GM18951 (cell line): ENCODE results near the gene PSAT1.

Experiments used
- POLR2A ChIP-seq: IDR thresholded peaks from 4 replicates; pipeline ENCODE4 v1.6.1; 2011; ENCODE audit warnings: mild to moderate bottlenecking; ENCODE audit not compliant: insufficient read length, insufficient read depth; ENCODE audit errors: extremely low read depth
- in situ Hi-C: fragments of 300-500 bp; cut with MboI; formaldehyde crosslinking; loops from one replicate; pipeline ENCODE4 v1.12.0; 2022; ENCODE audit warnings: low sequenced_read_pairs, mixed read lengths, inconsistent platforms; ENCODE audit not compliant: unreplicated experiment

Gene PSAT1

GRCh38 chr9:78314953-78315870, 18.3 kb downstream of the PSAT1 start:
- in situ Hi-C loops, result no loop called here
- TF ChIP-seq POLR2A, result no peak

DNA sequence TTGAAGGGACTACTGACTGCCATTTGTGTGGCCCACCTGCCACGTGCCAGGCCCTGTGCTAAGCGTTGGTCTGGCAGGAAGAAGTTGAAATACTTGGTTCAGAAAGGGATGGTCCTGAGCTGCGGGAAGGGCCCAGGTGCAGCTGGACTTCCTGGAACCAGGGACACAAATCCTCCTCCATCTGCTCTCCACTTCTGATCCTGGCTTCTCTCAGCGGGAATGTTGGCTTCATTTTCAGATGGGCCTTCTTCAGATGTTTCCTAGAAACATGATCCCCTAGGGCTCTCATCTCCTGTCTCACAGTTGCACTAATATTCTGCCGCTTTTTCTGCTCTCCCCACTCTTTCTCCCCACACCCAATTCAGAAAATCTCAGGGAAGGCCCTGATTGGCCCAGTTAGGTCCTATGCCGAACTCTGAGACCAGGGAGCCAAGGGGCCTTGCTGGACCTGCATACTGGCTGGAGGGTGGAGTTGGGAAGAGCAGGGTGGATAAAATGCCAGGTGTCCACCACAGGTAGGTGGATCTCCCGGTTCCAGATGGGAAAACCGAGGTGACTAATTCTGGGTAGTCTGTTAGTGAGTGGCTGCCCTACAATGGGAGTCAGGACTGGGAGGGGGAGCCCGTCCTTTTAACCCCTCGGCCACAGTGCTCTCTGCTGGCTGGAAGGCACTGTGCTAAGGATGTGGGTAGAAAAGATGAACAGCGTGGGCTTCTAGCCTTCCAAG, 19.4 kb downstream of the PSAT1 start:
- in situ Hi-C loops, result no loop called here
- TF ChIP-seq POLR2A, result no peak

DNA sequence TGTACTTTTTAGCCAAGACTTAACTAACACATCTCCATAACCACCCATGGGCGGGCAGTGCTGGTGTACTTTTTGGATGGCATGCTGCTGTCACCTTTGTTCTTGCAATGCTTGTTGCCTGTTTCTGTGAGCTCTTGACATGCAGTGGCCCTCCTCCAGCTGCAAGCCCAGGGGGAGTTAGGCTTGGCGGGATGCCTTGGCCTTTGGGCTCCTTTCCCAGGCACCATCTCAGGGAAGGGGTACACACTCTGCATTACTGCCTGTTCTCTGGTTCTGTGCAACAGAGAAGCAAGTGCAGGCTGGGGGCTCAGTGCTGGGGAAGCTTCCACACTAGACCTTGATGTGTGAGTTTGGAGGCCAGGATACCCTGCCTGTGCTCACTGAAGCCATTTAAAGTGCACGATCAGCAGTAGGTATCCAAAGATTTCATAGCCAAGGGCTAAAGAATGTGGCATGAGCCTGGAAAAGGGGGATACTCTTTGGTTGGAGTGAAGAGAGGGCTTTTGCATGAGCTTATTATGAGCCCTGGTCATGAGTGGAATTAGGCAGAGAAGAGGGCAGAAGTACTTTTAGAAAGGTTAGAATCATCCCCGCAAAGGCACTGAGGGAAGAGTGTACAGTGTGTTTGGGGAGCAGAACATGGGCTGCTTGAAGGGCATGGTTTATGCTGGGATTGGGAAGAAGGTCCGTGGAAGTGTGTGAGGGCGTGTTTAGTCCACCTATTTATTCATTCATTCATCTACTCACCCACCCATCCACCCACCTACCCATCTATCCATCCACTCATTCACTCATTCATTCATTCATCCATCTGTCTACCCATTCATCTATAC, 22.5 kb downstream of the PSAT1 start:
- in situ Hi-C loops, result no loop called here
- no peak for TF ChIP-seq POLR2A

DNA sequence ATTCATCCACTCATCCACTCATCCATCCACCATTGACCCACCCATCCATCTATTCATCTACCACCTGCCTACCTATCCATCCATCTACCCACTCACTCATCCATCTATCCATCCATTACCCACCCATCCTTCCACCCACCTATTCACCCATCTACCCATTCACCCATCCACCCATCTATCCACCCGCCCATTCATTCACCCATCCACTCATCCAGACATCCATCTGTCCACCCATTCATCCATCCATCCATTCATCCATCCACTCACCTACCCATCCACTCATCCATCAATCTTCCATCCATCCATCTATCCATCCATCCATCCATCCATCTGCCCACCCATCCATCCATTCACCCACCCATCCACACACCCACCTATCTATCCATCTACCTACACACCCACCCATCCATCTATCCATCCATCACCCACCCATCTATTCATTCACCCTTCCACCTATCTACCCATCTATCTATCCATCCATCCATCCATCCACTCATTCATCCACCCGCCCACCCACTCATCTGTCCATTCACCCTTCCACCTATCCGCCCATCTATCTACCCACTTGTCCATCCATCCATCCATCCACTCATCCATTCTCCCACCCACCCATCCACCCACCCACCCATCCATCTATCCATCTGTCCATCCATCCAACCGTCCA, 23.2 kb downstream of the PSAT1 start:
- in situ Hi-C loops, result no loop called here
- TF ChIP-seq POLR2A, result no peak

DNA sequence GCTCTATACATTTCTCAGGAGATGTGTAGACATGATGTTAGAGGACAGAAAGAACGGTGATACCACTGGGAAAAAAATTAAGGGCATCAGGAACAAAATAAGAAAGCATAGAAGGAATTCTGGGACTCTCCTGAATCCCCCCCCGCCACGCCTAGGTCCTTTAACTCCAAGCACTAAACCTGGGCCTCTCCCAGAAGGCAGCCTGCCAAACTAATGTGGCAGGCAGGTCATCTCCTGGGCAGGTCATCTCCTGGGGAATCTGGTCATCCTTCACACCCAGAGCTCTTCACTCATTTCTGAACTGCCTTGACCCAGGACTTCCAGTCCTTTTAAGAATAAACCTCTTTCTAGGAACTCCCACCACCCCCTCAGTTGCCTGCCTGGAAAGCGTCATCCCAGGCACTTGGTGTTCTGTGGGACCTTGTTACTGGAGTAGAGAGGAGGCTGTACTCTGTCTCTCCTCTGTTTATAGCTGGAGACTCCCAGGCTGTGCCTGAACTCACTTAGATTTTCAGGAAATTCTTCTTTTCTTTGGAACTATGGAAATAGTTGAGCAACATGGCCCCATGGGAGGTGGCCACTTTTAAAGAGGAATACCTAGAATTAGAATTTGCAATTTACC, 24.1 kb downstream of the PSAT1 start:
- no peak for TF ChIP-seq POLR2A
- in situ Hi-C loops, result no loop called here

GRCh38 chr9:78321505-78321904, 24.6 kb downstream of the PSAT1 start:
- in situ Hi-C loops, result no loop called here
- TF ChIP-seq POLR2A, result no peak

DNA sequence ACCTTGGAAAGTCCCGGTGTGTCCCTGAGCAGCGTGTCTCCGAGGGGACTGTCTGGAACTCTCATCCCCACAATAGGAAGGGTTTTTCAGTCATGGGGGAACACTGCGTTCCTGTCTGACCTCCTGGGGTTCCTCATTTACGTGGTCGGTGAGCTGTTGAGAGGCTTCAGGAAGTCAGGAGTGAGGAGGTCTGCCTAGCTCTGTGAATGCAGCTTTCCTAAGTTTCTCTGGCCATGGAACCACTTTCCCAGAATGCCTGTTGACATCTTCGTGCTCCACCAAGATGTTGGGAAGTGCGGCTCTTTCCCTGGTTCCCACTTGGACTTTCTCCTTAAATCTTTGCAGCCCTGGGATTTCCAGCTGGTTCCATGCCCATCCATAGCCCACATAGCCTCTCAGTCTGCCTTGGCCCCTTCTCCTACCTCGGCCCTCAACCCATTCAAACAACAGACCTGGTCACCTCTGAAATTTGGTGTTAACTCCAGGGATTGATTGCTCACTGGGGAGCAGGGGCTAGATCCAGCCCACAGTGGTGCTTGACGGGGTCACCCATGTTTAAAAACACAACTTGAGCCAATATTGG, 27.2 kb downstream of the PSAT1 start:
- in situ Hi-C loops, result no loop called here
- no peak for TF ChIP-seq POLR2A

DNA sequence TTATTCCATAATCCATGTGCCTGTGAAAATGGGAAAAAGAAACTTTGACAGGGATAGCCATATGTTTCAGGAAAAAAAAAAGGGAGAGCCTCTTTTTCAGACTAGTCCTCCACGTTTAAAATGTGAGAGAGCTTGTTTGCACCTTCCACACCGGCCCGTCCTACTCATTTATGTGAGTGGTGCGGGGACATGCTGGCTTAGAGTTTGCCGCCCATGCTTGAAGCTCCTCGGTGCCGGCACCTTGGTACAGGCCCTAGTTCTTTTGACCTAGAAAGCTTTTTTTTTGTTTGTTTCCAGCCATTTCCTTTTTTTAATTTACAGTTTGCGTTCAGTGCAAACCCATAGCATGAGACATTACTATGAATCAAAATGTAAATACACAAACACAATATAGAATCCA, 27.8 kb downstream of the PSAT1 start:
- in situ Hi-C loops, result no loop called here
- no peak for TF ChIP-seq POLR2A

DNA sequence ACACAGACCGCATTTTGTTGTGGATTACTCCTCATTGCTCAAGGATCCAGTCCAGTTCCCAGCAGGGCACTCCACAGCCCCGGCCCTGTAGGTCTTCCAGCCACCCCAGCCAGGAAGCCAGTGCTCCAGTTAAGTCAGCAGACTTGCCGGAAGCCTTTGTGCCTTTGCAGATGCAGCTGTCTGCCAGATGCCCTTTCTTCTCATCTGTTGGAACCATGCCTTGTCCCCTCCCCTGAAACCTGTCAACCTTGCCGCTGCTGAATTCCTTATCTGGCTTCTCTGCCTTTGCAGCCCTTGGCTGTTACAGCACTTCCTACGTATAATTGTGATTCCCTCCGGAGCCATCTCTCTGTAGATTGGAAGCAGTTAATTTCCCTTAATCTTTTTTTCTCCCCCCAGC, 28.4 kb downstream of the PSAT1 start:
- TF ChIP-seq POLR2A, result no peak
- in situ Hi-C loops, result no loop called here

DNA sequence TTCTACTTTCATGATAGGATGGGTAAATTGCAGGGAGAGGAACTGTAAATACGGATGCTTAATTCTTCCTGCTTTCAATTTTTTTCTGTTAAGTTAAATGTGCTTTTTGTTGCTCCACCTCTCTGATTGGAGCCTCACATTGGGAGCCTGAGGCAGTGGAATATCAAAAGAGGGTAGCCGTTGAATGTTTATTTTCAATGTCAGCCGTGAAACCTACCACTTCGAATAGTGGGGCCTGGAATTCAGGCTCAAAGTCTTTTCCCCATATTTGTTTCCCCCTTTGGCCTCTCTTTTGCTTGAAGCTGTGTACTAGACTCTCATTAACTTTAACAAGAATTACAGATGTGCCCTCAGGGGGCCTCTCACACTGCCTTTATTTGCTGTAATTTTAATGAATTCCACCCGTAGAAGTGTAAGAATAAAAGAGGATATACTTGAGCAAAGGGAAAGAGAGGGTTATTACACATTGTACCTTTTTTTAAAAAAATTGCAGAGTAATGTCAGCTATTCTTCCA, 29.0 kb downstream of the PSAT1 start:
- no peak for TF ChIP-seq POLR2A
- in situ Hi-C loops, result no loop called here

DNA sequence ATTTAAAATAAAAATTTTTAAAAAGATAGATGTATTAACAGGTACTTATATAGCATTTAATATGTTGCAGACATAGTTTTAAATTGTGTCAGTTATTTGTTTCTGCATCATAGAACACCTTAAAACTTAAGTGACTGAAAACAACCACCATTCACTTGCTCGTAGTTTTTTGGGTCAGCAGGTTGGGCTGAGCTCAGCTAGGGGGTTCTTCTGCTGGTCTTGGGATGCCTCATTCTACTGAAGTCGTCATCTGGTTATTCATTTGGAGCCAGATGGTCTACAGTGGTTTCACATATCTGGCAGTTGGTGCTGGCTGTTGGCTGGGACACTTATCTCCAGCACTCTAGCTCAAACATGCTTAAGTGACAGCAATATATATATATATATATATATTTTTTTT, 29.6 kb downstream of the PSAT1 start:
- in situ Hi-C loops, result no loop called here
- no peak for TF ChIP-seq POLR2A

DNA sequence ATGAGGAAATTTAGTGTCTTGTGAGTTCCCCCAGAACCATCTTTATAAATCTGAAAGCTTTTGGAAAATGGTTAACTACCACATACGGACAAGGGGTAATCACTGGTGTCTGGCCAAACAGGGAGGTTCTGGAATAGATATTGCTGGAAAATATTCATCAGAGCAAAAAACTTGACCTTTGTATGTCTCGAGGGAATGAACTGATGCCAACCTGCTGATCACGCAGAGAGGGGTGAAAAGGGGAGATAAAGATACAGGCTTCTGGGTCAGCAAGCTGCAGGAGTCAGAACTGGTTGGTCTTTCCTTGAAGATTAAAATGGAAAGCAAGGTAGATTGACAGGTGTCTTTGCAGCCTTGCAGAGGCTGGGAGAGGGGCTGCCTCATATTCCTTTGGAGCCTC, 35.5 kb downstream of the PSAT1 start:
- TF ChIP-seq POLR2A, result no peak
- in situ Hi-C loops, result no loop called here
